SH-SY5Y (cell line): ENCODE data around the gene LRRC27.

Experiments
- GATA2 ChIP-seq: IDR thresholded peaks from 2 replicates; pipeline ENCODE4 v1.6.1; 2011; ENCODE audit warnings: mild to moderate bottlenecking, low read depth, low read length
- GATA3 ChIP-seq: IDR thresholded peaks from 2 replicates; pipeline ENCODE4 v1.6.1; 2011; ENCODE audit warnings: low read depth, mild to moderate bottlenecking, low read length, moderate library complexity

The LRRC27 gene

GRCh38 chr10:132389433-132390169 is 57.6 kb downstream of the LRRC27 start:
- TF ChIP-seq GATA2 (no peak), GATA3 (no peak)

- TF ChIP-seq GATA2 = no peak
- TF ChIP-seq GATA3 = no peak
Observed at GRCh38 chr10:132390170-132390920, 58.4 kb downstream of the LRRC27 start.

DNA sequence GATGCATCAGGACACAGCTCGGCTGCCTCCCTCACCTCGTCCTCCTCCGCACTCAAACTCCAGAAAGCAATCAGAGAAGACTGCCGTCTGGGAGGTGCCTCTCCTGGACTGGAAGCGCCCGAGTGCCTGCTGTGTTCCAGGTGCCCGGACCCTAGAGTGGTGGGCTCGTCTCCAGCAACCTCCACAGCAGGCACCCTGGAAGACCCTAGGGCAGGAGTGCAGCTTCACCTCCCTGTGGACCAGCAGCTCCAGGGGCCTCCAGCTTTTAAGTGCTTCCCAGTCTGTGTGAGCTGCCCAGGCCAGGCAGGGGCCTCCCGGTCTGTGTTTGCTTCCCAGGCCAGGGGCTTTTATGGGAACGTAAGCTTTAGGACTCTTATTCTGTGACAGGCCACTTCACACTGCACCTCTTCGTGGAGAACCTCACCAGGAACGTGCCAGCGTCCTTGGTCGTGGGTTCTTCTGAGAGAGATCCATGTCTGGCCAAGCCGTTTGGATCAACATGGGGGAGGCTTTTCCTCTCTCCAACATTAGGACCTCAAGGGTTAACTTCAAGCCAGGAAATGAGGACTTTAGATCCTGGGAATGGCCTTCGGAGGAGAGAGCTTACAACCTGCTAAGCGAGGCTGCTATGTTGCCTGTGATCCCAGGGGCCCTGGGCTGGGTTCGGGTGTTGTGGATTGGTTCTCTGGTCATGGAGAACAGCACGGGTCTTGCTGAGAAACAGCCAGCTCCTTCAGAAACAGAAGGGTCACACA is 59.1 kb downstream of the LRRC27 start:
- TF ChIP-seq GATA3 = no peak
- TF ChIP-seq GATA2 = no peak

DNA sequence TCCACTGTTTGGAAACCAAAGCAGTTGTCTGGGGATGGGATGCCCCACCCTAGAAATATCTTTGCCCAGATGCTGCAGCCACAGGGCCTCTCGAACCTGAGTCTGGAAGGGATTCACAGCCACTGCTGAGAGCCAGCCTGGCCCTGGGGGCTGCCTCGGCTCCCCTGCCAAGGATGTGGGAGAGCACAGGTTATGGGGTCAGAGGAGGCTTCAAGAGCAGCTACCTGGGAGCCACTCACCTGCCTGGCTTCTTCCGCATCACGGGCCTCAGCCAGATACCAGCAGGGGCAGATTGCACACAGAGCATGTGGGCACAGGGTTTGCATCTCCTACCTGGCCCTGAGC is 59.7 kb downstream of the LRRC27 start:
- TF ChIP-seq GATA3 = no peak
- no peak for TF ChIP-seq GATA2

- TF ChIP-seq GATA2 (no peak), GATA3 (no peak)
Observed at GRCh38 chr10:132392184-132392800, 60.3 kb downstream of the LRRC27 start.

GRCh38 chr10:132392811-132393694 is 61.1 kb downstream of the LRRC27 start:
- no peak for TF ChIP-seq GATA3
- TF ChIP-seq GATA2 = no peak

DNA sequence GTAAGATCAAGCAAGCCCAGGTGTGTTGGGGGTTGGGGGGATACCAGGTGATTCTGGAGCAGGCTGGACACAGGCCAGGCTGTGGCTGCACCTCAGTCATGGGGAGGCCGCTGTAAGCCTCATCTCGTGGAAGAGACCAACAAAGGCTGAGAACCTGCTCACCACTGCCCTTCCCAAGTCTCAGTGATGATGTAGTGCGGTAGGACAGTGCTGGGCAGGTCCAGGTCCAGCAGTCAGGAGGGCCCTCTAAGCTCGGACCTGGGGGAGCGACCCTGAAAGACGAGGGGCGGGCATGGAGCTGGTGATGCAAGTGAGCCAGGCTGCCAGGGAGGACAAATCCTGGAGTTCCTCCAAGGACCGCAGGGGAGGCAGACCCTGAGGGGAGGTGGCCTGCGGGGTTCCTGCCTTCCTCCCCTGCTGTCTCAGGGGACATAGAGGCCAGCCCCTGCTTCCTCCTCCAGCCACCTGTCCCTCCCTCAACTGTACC is 61.7 kb downstream of the LRRC27 start:
- TF ChIP-seq GATA2 (no peak), GATA3 (no peak)

- TF ChIP-seq GATA2 = no peak
- no peak for TF ChIP-seq GATA3
Observed at GRCh38 chr10:132394201-132394811, 62.3 kb downstream of the LRRC27 start.

GRCh38 chr10:132394936-132395703 is 63.1 kb downstream of the LRRC27 start:
- TF ChIP-seq GATA2 = no peak
- TF ChIP-seq GATA3 = no peak

DNA sequence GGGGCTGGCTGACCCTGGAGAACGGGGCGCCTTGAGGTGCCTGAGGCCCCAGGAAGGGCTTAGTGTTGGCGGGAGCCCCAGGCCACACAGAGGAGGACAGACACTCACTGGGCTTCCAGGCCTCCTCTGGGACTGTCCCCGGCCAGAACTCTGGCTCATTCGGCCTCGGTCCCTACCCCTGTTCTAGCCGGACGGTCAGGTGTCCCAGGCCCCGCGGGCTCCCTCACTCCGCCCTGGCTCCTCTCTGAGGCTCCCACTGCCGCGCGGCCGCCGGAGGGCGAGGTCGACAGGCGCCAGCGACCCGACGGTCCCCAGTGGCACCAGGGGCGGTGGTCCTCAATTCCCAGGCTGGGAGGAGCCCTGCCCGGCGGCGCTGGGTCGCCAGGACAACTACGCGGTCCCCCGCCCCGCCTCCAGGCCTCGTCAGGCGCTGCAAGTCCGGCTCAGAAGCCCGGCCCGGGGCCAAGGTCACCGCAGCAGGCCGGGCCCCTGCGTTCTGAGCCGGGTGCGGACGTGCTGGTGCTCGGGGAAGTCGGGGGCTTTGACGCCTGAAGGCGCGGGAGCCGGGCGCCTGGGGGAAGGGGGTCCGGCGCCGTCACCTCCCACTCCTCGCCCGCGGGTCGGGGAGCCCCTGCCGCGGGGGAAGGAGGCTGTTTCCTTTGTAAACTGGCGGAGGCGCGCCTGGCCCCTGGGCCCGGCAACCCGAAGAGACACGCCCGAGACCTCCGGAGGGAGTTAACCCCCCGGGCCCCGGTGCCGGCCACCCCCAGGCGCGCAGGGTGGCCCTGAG is 63.9 kb downstream of the LRRC27 start:
- TF ChIP-seq GATA3 (no peak), GATA2 (no peak)

DNA sequence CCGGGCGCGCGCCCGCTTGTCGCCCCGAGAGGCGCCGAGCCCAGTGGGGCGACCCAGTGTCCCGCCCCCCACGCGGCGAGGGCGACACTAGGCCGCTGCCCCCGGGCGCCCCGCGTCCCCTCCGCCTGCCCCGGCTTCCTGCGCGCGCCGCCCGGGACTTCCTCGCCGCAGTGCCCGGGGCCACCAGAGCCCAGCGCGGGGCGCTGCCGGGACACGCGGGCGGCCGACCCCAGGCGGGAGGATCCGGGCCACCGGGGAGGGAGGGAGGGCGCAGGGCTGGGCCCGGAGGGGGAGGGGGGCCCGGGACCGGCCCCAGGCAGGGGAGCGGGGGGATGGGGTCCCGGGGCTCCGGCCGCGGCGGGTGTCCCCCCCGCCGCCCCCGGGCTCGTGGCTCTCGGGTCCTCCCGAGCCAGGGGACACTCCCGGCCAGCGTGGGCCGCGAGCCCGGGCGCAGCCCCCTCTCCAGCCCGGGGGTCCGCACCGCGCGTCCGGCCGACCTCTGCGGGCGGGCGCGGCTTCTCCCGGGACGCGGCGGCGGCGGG is 64.6 kb downstream of the LRRC27 start:
- TF ChIP-seq GATA3 = no peak
- no peak for TF ChIP-seq GATA2
